ENCODE data around the gene SDR39U1.

SDR39U1 gene

DNA sequence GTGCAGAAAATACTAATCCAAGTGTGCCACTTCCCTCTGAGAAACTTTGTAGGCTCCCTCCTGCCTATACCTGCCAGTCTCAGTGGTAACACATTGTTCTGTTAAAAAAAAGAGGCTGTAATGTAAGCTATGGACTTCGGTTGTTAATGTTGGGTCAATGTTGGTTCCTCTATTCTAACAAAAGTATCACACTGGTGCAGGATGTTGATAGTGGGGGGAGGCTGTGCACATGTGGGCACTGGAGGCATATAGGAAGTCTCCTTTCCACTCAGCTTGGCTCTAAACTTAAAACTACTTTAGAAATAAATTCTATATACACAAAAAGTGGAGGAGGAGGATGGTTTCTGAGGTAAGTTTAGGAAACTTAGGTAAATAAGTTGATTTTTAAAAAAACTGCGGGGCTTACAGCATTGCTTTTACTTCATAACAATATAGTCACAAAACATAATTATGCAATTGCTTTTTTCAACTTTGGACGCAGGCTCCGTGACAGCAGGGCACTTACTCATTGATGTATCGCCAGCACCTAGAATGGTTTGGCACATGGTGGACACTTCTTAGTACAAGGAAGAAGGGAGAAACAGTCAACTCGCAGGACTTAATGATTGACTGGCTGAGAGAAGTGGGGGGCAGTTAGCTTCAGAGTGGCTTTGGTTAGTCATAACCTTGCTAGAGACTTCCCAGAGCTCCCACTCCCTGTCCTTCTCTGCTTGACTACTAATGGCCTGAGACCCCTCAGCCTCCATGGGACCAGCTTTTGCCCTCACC, 51.7 kb downstream of the SDR39U1 start:
- no peak for DNase-seq (ENCODE audit: low read depth)
